Endothelial cell of umbilical vein (primary cell): ENCODE data around the gene TMEM135.

Source experiments
- CTCF ChIP-seq, 2 donors: IDR thresholded peaks; 1 replicate in 1 of 2; 2 replicates in 1 of 2; pipeline ENCODE4 v1.5.1; 2011; ENCODE audit warnings: low read length in 2 of 2, mild to moderate bottlenecking in 2 of 2, moderate library complexity in 2 of 2, control low read depth in 1 of 2, inconsistent platforms in 1 of 2, low read depth in 1 of 2; ENCODE audit not compliant: insufficient read depth in 1 of 2; ENCODE audit errors: extremely low read depth in 1 of 2
- POLR2A ChIP-seq: IDR thresholded peaks from 2 replicates; pipeline ENCODE4 v1.6.1; 2012; ENCODE audit warnings: low read depth, mild to moderate bottlenecking, control low read depth, low read length
- POLR2AphosphoS5 ChIP-seq: IDR thresholded peaks from 2 replicates; pipeline ENCODE4 v1.6.1; 2012; ENCODE audit warnings: low read depth, mild to moderate bottlenecking, control low read depth, low read length, moderate library complexity; ENCODE audit not compliant: insufficient read depth

GRCh38 chr11:87181143-87181542 is 143.4 kb downstream of the TMEM135 start:
- no peak for TF ChIP-seq CTCF (IDR thresholded peaks at IDR 0.05; ENCODE audit: extremely low read depth in 1 of 2, insufficient read depth in 1 of 2, low read depth in 1 of 2, low read length in 2 of 2)
- no peak for TF ChIP-seq POLR2A
- no peak for TF ChIP-seq POLR2AphosphoS5
